Measurements from ENCODE around the gene ESR1. TPM values are rescaled to one million over a fixed set of nuclear protein-coding genes. Genes with fewer than 3 reads are reported as not detected.

ESR1 gene
- total RNA-seq, 1 experiment from 2014 or later: 0.98 TPM

GRCh38 chr6:152094276-152094675 lies 286.8 kb downstream of the ESR1 start:
- CTCF ChIA-PET: no interaction called here
- Mint-ChIP-seq H3K36me3 (no peaks in the 10 kb centered on the region), H3K4me3 (no peak overlapping the region), H3K27ac (no peak overlapping the region), H3K4me1 (peaks cover 20% of the 10 kb centered on the region), H3K9me3 (no peaks in the 10 kb centered on the region), H3K27me3 (ENCODE audit: low read depth) (no peaks in the 10 kb centered on the region)
- TF ChIP-seq CREB1 (CRISPR knock-in tag; IDR thresholded peaks at IDR 0.05) (no peak), PREB (CRISPR knock-in tag; IDR thresholded peaks at IDR 0.05; ENCODE audit: borderline replicate concordance) (no peak), HMGA2 (CRISPR knock-in tag; IDR thresholded peaks at IDR 0.05) (no peak), PRDM15 (CRISPR knock-in tag; IDR thresholded peaks at IDR 0.05) (no peak), EMX1 (CRISPR knock-in tag; IDR thresholded peaks at IDR 0.05) (no peak), IRF1 (CRISPR knock-in tag; IDR thresholded peaks at IDR 0.05) (no peak), ZSCAN18 (CRISPR knock-in tag; IDR thresholded peaks at IDR 0.05) (no peak), ATF1 (CRISPR knock-in tag; IDR thresholded peaks at IDR 0.05) (no peak), ATF3 (CRISPR knock-in tag; conservative IDR thresholded peaks at IDR 0.05) (no peak), MXD4 (CRISPR knock-in tag; IDR thresholded peaks at IDR 0.05; ENCODE audit: borderline replicate concordance) (no peak), ZNF232 (CRISPR knock-in tag; IDR thresholded peaks at IDR 0.05) (no peak), IRF2 (CRISPR knock-in tag; IDR thresholded peaks at IDR 0.05; ENCODE audit: borderline replicate concordance, low read depth) (no peak)
- DNase-seq (ENCODE audit: low spot score) (no peak), ATAC-seq (no peak)
- POLR2A ChIA-PET: no interaction called here

GRCh38 chr6:152094992-152095592 lies 287.6 kb downstream of the ESR1 start:
- Mint-ChIP-seq H3K27me3 (ENCODE audit: low read depth) (no peaks in the 10 kb centered on the region), H3K27ac (no peak overlapping the region), H3K4me1 (peaks cover 20% of the 10 kb centered on the region), H3K9me3 (no peaks in the 10 kb centered on the region), H3K4me3 (no peak overlapping the region), H3K36me3 (no peaks in the 10 kb centered on the region)
- CTCF ChIA-PET: interaction anchor here (1.1 to 1.6 kb wide), 2 partner anchors 16 to 29 kb away, joined by 4 read pairs; no protein-coding TSS in a partner anchor
- DNase-seq (ENCODE audit: low spot score) (no peak), ATAC-seq (no peak)
- no peak for TF ChIP-seq ZNF121 (CRISPR knock-in tag; IDR thresholded peaks at IDR 0.05)
- no peak for TF ChIP-seq ZNF425 (CRISPR knock-in tag; conservative IDR thresholded peaks at IDR 0.05)
- POLR2A ChIA-PET: no interaction called here
